ENCODE measurements around the gene SPON1. TPM values are rescaled to one million over a fixed set of nuclear protein-coding genes. Genes with fewer than 3 reads are reported as not detected.

Gene SPON1
- total RNA-seq, 1 donor from 2014 or later: under 0.01 TPM

GRCh38 chr11:14036469-14036868 is 73.9 kb downstream of the SPON1 start:
- DNase-seq (ENCODE audit: low read depth in 2 of 2): no peak

GRCh38 chr11:14041040-14041439 is 78.5 kb downstream of the SPON1 start:
- DNase-seq (ENCODE audit: low read depth in 2 of 2): no peak

GRCh38 chr11:14041565-14041964 is 79.0 kb downstream of the SPON1 start:
- DNase-seq (ENCODE audit: low read depth in 2 of 2): no peak

DNA sequence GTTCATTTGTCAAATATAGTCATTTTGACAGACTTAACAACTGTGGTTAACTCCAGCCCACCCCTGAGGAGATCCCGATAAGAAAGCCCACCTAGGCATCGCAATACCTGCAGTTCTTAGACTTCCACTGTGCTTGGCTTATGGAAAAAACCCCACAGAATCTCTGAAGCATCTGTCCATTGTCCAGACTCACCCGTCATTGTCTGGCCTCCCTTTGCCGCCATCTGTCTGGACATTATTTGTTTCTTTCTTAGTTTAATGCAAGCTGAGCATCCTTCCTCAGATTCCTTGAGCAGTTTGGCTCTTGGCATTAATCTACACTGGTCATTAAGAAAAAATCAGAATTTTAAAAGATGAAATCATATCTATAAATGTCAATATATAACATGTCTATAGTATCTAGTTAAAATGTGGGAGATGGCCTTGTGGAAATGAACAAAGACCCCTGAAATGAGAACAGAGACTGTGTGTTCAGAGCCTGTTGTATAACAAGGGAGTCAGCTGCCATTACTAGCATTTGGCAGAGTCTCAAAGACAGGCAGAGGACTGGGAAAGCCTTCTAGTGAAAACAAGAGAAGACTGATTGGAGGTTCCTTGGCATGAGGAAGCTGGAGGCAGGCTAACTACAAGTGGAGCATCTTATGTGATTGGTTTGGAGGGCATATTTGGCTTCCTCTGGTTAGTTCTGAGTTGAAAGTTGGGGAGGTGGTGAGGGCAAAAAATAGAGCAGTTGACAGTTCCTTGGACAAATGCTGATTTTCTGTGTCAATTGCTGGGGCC is 80.4 kb downstream of the SPON1 start:
- DNase-seq (ENCODE audit: low read depth in 2 of 2): no peak

GRCh38 chr11:14044916-14045315 is 82.4 kb downstream of the SPON1 start:
- no peak for DNase-seq (ENCODE audit: low read depth in 2 of 2)

- no peak for DNase-seq (ENCODE audit: low read depth in 2 of 2)
Observed at GRCh38 chr11:14045417-14045816, 82.9 kb downstream of the SPON1 start.

DNA sequence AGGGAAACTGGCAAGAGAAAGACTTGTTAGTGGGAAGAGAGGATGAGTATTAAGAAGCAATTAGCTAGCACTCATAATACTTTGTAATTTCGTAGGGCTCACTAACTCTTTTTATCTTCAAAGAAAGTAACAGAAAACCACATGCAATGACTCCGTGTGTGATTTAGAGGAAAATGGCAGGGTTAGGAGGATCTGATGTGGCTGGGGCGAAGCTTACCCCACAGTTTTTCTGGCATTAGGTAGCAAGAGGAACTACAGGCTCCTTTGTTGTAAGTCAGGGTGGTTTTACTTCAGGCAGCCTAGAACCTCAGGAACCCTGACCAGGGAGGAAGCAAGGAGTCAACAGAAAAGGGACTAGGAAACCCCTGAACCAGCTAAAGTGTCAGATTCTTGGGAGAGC is 89.7 kb downstream of the SPON1 start:
- DNase-seq (ENCODE audit: low read depth in 2 of 2): no peak

- no peak for DNase-seq (ENCODE audit: low read depth in 2 of 2)
Observed at GRCh38 chr11:14054116-14055107, 91.9 kb downstream of the SPON1 start.

GRCh38 chr11:14055936-14056335 is 93.4 kb downstream of the SPON1 start:
- DNase-seq (ENCODE audit: low read depth in 2 of 2): no peak

- no peak for DNase-seq (ENCODE audit: low read depth in 2 of 2)
Observed at GRCh38 chr11:14058061-14058460, 95.5 kb downstream of the SPON1 start.

- DNase-seq (ENCODE audit: low read depth in 2 of 2): peak; percentile 58 to 79
Observed at GRCh38 chr11:14059491-14059890, 97.0 kb downstream of the SPON1 start.

- no peak for DNase-seq (ENCODE audit: low read depth in 2 of 2)
Observed at GRCh38 chr11:14061721-14062120, 99.2 kb downstream of the SPON1 start.

GRCh38 chr11:14065141-14065540 is 102.6 kb downstream of the SPON1 start:
- no peak for DNase-seq (ENCODE audit: low read depth in 2 of 2)

DNA sequence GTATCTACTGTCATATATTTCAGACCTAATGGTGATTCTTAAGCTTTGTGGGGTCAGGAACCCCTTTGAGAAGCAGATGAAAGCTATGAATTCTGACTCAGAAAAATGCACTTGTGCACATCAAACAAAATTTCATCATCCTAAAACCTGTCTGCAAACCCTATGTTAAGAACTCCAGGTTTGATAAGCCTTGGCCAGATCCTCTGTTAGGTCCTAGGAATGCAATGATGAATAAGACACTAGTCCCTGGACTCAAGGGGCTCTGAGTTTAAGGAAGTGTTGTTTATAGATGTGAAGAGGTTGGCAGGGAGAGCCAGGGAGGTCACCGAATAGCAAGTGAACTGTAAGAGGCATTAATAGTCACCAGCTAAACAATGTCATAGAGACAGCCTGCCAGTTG is 103.2 kb downstream of the SPON1 start:
- no peak for DNase-seq (ENCODE audit: low read depth in 2 of 2)

DNA sequence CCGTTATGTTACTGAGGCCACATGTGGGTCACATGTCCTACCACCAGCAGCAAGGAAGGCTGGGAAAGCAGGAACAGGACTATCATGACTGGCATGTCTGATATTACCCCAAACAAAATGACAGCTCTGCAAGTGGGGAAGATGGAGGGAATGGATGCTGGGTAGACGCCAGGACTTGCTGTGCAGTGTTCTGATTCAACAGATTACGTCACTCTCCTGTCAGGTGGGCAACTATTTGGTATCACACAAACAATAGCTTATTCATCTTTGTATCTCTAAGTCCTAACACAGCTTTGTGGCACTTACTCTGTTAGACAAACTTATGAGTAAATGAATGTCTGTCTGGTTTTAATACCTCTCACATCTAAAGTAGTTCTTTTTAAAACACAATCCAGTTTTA is 105.2 kb downstream of the SPON1 start:
- peak; percentile 10 to 33 for DNase-seq (ENCODE audit: low read depth in 2 of 2)

DNA sequence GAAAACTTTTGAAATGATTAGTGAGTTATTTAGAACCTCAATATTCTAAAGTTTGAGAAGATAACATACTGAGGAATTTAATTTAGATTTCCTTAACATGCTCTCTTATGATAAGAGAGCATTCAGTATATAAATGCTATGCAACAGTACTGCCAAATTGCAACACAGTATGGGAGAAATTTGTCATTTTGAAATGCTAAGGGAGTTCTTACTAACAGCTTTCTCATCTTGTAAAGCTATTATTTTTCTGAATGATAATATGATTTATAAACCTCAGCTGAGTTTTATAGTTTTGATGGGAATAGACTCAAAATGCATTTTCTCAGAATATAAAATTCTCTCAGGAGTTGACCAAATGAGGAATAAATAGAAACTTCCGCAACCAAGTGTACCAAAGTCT is 108.4 kb downstream of the SPON1 start:
- no peak for DNase-seq (ENCODE audit: low read depth in 2 of 2)

DNA sequence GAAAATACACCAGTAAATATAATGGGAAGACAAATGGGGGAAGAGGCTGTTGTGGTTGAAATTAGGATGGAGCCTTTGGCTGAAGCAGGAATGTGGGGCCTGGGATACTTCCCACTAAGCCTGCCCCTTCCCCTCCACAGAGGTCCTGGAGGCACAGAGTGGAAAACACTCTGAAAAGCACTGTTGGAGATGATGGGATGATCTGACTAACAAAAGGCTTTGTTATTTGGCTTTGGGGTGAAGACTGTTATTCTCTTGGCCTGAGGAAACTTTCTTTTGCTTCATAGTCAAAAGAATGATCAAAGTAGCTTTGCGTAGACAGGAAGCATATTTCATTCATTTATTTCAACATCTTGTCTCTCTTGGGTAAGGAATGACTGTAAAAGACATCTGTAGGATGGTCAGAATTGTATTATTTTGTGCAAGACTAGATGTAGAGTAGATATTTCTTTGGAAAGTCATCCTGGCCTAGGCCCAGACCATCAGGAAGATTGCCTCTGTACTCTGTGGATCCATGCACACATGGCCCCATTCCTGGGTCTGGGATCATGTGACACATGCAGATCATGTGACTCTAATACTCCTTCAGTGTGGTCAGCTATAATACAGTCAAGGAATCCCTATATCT is 111.4 kb downstream of the SPON1 start:
- no peak for DNase-seq (ENCODE audit: low read depth in 2 of 2)

DNA sequence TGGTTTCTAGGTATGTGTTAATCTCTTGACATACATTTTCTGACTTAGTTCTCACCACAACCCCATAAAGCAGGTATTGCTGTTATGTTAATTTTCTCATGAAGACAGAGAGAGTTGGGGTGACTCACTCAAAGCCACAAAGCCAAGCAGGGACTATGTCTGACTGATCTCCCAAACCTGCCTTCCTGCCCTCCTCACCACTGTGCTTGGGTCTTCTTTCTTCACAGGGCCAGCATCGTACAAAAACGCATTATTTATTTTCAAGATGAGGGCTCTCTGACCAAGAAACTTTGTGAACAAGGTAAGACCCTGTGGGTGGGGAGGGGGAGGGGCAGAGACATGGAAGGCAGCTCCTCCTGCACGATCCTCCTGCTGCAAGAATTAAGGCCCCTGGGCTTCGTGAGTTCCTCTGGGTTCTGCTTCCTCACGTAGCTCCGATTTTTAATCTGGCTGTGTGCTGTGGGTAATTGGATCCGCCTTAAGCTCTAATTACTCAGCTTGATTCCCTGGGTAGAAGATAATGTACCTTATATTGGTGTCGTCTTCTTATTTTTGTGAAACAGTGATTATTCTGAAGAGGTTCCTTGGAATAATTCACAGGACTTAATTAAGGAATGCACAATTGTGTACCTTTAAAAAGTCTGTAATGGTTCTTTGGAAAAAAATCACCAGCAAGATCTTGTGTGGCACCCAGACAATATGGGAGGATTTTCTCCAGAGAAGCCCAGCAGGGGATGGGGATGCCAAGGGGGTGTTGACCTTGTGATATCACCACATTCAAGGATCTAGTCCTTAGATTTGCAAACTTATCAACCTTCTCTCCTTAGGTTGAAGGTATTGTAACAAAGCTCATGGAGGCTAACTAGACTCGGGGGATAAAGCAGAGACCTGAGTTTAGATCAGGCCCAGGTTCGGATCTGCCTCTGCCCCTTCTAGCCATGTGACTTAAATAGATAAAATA is 112.9 kb downstream of the SPON1 start:
- DNase-seq (ENCODE audit: low read depth in 2 of 2): no peak

- peak; percentile 14 to 41 for DNase-seq (ENCODE audit: low read depth in 2 of 2)
Observed at GRCh38 chr11:14079011-14079410, 116.5 kb downstream of the SPON1 start.

GRCh38 chr11:14079797-14080196 is 117.3 kb downstream of the SPON1 start:
- DNase-seq (ENCODE audit: low read depth in 2 of 2): no peak

Data from dermis microvascular lymphatic vessel endothelial cell (primary cell).